ENCODE measurements around the gene UGGT2. TPM values are rescaled to one million over a fixed set of nuclear protein-coding genes. Genes with fewer than 3 reads are reported as not detected.

The UGGT2 gene
- total RNA-seq, 3 donors from 2014 or later = 65.3 to 70.7 (median 67.2) TPM

DNA sequence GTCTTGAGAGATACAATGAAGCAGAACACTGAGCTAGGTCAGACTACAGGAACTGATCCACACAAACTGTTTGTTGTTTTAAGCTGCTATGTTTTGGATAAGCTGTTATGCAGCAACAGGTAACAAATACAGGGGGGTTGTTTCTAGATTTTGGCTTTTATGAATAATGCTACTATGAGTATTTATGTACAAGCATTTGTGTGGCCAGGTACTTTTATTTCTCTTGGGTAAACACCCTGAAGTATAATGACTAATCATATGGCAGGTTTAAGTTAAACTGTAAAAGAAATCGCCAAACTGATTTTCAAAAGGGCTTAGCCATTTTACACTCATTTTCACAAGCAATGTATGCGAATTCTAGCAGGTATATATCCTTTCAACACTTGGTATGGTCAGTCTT, 210.3 kb downstream of the UGGT2 start:
- no peak for DNase-seq (ENCODE audit: low spot score in 2 of 2)
- TF ChIP-seq, protein P1, sequence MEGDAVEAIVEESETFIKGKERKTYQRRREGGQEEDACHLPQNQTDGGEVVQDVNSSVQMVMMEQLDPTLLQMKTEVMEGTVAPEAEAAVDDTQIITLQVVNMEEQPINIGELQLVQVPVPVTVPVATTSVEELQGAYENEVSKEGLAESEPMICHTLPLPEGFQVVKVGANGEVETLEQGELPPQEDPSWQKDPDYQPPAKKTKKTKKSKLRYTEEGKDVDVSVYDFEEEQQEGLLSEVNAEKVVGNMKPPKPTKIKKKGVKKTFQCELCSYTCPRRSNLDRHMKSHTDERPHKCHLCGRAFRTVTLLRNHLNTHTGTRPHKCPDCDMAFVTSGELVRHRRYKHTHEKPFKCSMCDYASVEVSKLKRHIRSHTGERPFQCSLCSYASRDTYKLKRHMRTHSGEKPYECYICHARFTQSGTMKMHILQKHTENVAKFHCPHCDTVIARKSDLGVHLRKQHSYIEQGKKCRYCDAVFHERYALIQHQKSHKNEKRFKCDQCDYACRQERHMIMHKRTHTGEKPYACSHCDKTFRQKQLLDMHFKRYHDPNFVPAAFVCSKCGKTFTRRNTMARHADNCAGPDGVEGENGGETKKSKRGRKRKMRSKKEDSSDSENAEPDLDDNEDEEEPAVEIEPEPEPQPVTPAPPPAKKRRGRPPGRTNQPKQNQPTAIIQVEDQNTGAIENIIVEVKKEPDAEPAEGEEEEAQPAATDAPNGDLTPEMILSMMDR (IDR thresholded peaks at IDR 0.05) = no peak
- no peak for TF ChIP-seq POLR2A (IDR thresholded peaks at IDR 0.05)
- no peak for TF ChIP-seq POLR2AphosphoS5 (IDR thresholded peaks at IDR 0.05)
- intact Hi-C loops (cut with DNase I; ENCODE audit: low total_unique reads) = no loop called here
- no peaks in the 10 kb centered on the region for H3K27me3 ChIP-seq
- no peak overlapping the region for H3K27ac ChIP-seq
- H3K4me1 ChIP-seq = no peaks in the 10 kb centered on the region
- H3K4me3 ChIP-seq = no peak overlapping the region
- no peaks in the 10 kb centered on the region for H3K36me3 ChIP-seq
- H3K9me3 ChIP-seq = peaks cover 5 to 8% of the 10 kb centered on the region in 2 donors

DNA sequence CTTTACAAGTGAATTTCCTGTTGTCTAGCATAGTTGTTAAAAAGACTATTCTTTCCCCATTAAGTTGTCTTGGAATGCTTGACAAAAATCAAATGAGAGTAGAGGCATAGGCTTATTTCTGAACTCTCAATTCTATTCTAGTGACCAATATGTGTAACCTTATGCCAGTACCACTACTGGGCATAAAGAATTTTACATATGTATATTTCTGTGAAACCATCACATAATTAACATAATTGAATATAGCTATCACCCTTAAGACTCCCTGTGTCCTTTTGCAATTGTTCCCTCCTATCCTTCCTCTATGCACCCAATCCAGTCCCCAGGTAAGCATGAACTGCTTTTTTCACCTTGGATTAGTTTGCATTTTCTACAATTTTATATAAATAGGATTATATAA, 211.3 kb downstream of the UGGT2 start:
- no peak for DNase-seq (ENCODE audit: low spot score in 2 of 2)
- Histone ChIP-seq H3K9me3 (peaks cover 5 to 8% of the 10 kb centered on the region in 2 donors), H3K4me3 (no peak overlapping the region), H3K27me3 (no peaks in the 10 kb centered on the region), H3K36me3 (no peaks in the 10 kb centered on the region), H3K4me1 (no peaks in the 10 kb centered on the region), H3K27ac (no peak overlapping the region)
- TF ChIP-seq, protein P1 (IDR thresholded peaks at IDR 0.05) = no peak
- TF ChIP-seq POLR2A (IDR thresholded peaks at IDR 0.05) (no peak), POLR2AphosphoS5 (IDR thresholded peaks at IDR 0.05) (no peak)
- intact Hi-C loops (cut with DNase I; ENCODE audit: low total_unique reads) = no loop called here

DNA sequence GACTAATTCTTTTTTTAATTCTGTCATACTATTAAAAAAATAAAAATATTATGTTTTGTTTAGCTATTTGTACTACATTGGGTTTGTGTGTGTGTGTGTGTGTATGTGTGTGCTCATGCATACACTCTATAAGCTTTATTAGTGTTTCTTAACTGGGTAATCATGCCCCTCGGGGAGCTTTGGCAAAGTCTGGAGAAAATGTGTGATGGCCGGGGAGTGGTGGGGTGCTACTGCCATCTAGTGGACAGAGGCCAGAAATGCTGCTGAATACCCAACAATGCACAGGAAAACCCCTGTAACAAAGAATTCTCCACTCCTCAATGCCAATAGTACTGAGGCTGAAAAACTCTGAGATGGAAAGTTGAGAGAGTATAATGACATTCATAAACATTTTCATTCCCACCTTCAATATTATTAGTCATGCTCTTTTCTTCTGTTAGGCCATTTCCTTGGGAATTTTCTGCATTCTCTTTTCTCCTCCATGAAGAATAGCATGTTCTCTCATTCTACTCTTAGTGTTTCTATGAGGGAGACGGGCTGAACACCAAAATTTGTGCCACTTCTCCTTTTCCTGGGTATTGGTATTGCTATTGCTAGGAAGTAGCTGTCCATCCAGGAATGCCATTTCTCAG, 219.0 kb downstream of the UGGT2 start:
- intact Hi-C loops (cut with DNase I; ENCODE audit: low total_unique reads) = loop anchor here (10.0 kb wide), 1 partner anchor 209 kb away; no protein-coding TSS in a partner anchor
- Histone ChIP-seq H3K27ac (no peak overlapping the region), H3K4me1 (no peaks in the 10 kb centered on the region), H3K4me3 (no peak overlapping the region), H3K27me3 (no peaks in the 10 kb centered on the region), H3K36me3 (no peaks in the 10 kb centered on the region), H3K9me3 (peaks cover 4 to 17% of the 10 kb centered on the region in 2 donors)
- TF ChIP-seq POLR2AphosphoS5 (IDR thresholded peaks at IDR 0.05) = no peak
- TF ChIP-seq, protein P1 (IDR thresholded peaks at IDR 0.05) = peak; percentile 67 to 95 (median 90)
- DNase-seq (ENCODE audit: low spot score in 2 of 2) = peak in 1 of 2 donors; percentile 25

DNA sequence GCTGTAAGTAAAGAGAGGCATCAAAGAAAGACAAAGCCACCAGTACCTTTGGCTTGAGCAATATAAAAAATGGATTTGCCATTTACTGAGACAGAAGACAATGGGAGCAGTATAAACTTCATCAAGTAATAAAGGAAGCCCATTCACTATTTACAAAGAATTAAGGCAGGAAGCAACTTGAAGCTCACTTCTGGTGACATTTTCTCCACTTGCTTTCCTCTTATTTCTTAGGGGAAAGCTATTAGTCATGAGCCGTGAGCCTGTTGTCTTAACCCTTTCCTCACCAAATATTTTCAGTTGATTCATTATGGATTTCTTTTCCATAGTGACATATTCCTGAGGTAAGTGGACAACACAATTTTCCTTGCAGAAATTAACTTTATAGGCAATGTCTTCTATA, 219.5 kb downstream of the UGGT2 start:
- TF ChIP-seq POLR2AphosphoS5 (IDR thresholded peaks at IDR 0.05) = no peak
- TF ChIP-seq, protein P1 (IDR thresholded peaks at IDR 0.05) = no peak
- no peak for TF ChIP-seq POLR2A (IDR thresholded peaks at IDR 0.05)
- Histone ChIP-seq H3K4me3 (no peak overlapping the region), H3K9me3 (peaks cover 4 to 13% of the 10 kb centered on the region in 2 donors), H3K36me3 (no peaks in the 10 kb centered on the region), H3K27ac (no peak overlapping the region), H3K4me1 (no peaks in the 10 kb centered on the region), H3K27me3 (no peaks in the 10 kb centered on the region)
- intact Hi-C loops (cut with DNase I; ENCODE audit: low total_unique reads) = loop anchor here (10.0 kb wide), 1 partner anchor 209 kb away; no protein-coding TSS in a partner anchor
- DNase-seq (ENCODE audit: low spot score in 2 of 2) = no peak

DNA sequence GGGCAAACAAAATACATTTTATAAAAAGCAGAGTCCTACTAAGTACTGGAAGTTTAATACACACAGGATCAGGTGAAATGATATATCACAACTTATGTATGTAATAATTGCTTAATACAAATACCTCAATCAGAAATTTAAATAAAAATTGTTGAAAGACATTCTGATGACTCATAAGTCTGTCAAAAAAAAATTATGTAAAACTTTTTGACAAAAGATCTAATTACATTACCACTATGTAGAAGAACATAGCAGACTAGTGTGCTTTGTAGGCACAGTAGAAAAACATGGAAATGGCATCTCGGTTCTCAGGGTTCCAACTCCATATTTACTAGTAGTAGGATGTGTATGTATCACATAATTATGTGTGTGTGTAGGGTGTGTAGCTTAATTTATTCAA, 220.1 kb downstream of the UGGT2 start:
- TF ChIP-seq, protein P1 (IDR thresholded peaks at IDR 0.05) = no peak
- TF ChIP-seq POLR2AphosphoS5 (IDR thresholded peaks at IDR 0.05) = no peak
- no peak for TF ChIP-seq POLR2A (IDR thresholded peaks at IDR 0.05)

More for the DNA sequence above, 220.1 kb downstream of the UGGT2 start:
- Histone ChIP-seq H3K4me3 (no peak overlapping the region), H3K27me3 (no peaks in the 10 kb centered on the region), H3K27ac (no peak overlapping the region), H3K4me1 (no peaks in the 10 kb centered on the region), H3K9me3 (peaks cover 4 to 9% of the 10 kb centered on the region in 2 donors), H3K36me3 (no peaks in the 10 kb centered on the region)
- intact Hi-C loops (cut with DNase I; ENCODE audit: low total_unique reads) = loop anchor here (10.0 kb wide), 1 partner anchor 208 kb away; no protein-coding TSS in a partner anchor
- no peak for DNase-seq (ENCODE audit: low spot score in 2 of 2)

Data from breast epithelium (tissue), 4 donors.